Smooth muscle cell (in vitro differentiated cells): ENCODE data around the gene ALKBH1. TPM values are rescaled to one million over a fixed set of nuclear protein-coding genes. Genes with fewer than 3 reads are reported as not detected.

Source experiments
- DNase-seq: peaks from one replicate; lab custom pipeline; 2025; ENCODE audit not compliant: unreplicated experiment; lab: John Stamatoyannopoulos, UW
- H2AFZ ChIP-seq: fragments of 200-600 bp; sonication (generic); 2 replicates; pipeline ENCODE4 v1.6.0; 2016; ENCODE audit warnings: antibody characterized with exemption, low read depth, mild to moderate bottlenecking
- H3F3A ChIP-seq: fragments of 200-600 bp; sonication (generic); 2 replicates; pipeline ENCODE4 v1.6.0; 2017; ENCODE audit warnings: antibody characterized with exemption, low read depth
- H3K27ac ChIP-seq: fragments of 200-600 bp; sonication (generic); 2 replicates; pipeline ENCODE4 v1.5.1; 2016; ENCODE audit warnings: low read depth, mild to moderate bottlenecking
- H3K27me3 ChIP-seq: fragments of 200-600 bp; sonication (generic); 2 replicates; pipeline ENCODE4 v1.6.1; 2016; ENCODE audit warnings: low read depth, mild to moderate bottlenecking
- H3K36me3 ChIP-seq: fragments of 200-600 bp; sonication (generic); 2 replicates; pipeline ENCODE4 v1.5.1; 2016; ENCODE audit warnings: low read depth
- H3K4me1 ChIP-seq: fragments of 200-600 bp; sonication (generic); 2 replicates; pipeline ENCODE4 v1.5.1; 2016; ENCODE audit warnings: low read depth
- H3K4me2 ChIP-seq: fragments of 200-600 bp; sonication (generic); 2 replicates; pipeline ENCODE4 v1.6.0; 2016; ENCODE audit warnings: mild to moderate bottlenecking
- H3K4me3 ChIP-seq: fragments of 200-600 bp; sonication (generic); 2 replicates; pipeline ENCODE4 v1.5.1; 2016; ENCODE audit warnings: mild to moderate bottlenecking
- H3K79me2 ChIP-seq: fragments of 200-600 bp; sonication (generic); 2 replicates; pipeline ENCODE4 v1.6.0; 2016; ENCODE audit warnings: low read depth, mild to moderate bottlenecking
- H3K9ac ChIP-seq: fragments of 200-600 bp; sonication (generic); 2 replicates; pipeline ENCODE4 v1.6.0; 2016; ENCODE audit warnings: low read depth
- H3K9me3 ChIP-seq: fragments of 200-600 bp; sonication (generic); replicated peaks from 2 replicates; pipeline ENCODE4 v1.5.1; 2016; ENCODE audit warnings: low read depth
- H4K20me1 ChIP-seq: fragments of 200-600 bp; sonication (generic); 2 replicates; pipeline ENCODE4 v1.6.0; 2016; ENCODE audit warnings: low read depth
- CTCF ChIP-seq: fragments of 200-600 bp; sonication (generic); IDR thresholded peaks from 2 replicates; pipeline ENCODE4 v1.5.1; 2017; ENCODE audit warnings: borderline replicate concordance, mild to moderate bottlenecking, antibody characterized with exemption; ENCODE audit not compliant: insufficient read depth, poor library complexity, severe bottlenecking
- WGBS: methylation state at CpG from one replicate; pipeline ENCODE4 v1.1.7; 2016; ENCODE audit warnings: low lambda C conversion rate; 5-methylcytosine and 5-hydroxymethylcytosine counted together
- polyA plus RNA-seq: library from polyadenylated mRNA; unstranded; fragments of >200 nt; fragmentation: Nextera tagmentation; extraction: Ambion mirVana; gene quantifications from 2 replicates; pipeline ENCODE4 v1.2.1, GENCODE V29; 2016
- total RNA-seq: library from RNA; depleted of rRNA; stranded (reverse); fragments of >200 nt; gene quantifications from 2 replicates; pipeline ENCODE4 v1.2.3, GENCODE V29; 2014

Gene ALKBH1
- total and polyA plus RNA-seq, 2 experiments from 2014 or later = 11.3 to 15.0 TPM

GRCh38 chr14:77647853-77648252 is 60.0 kb downstream of the ALKBH1 start:
- no peaks in the 10 kb centered on the region for H3K4me1 ChIP-seq
- no peaks in the 10 kb centered on the region for H4K20me1 ChIP-seq
- 81% methylated on average over 2 of the region's 2 CpGs for WGBS
- H3K27me3 ChIP-seq = no peaks in the 10 kb centered on the region
- H3K9me3 ChIP-seq = no peaks in the 10 kb centered on the region
- H3K79me2 ChIP-seq = no peaks in the 10 kb centered on the region
- no peak for TF ChIP-seq CTCF
- no peaks in the 10 kb centered on the region for H3F3A ChIP-seq
- no peak overlapping the region for H3K27ac ChIP-seq
- H3K9ac ChIP-seq = no peak overlapping the region
- no peak overlapping the region for H3K4me3 ChIP-seq
- H3K4me2 ChIP-seq = no peak overlapping the region
- no peak overlapping the region for H2AFZ ChIP-seq
- no peaks in the 10 kb centered on the region for H3K36me3 ChIP-seq
- DNase-seq = no peak

- no peak for TF ChIP-seq CTCF
- Histone ChIP-seq H4K20me1 (no peaks in the 10 kb centered on the region), H3K36me3 (no peaks in the 10 kb centered on the region), H3K79me2 (no peaks in the 10 kb centered on the region), H3K4me3 (no peak overlapping the region), H3K27ac (no peak overlapping the region), H3K9me3 (no peaks in the 10 kb centered on the region), H2AFZ (no peak overlapping the region), H3K27me3 (no peaks in the 10 kb centered on the region), H3K9ac (no peak overlapping the region), H3K4me2 (no peak overlapping the region), H3K4me1 (no peaks in the 10 kb centered on the region), H3F3A (no peaks in the 10 kb centered on the region)
- 93% methylated on average over 4 of the region's 4 CpGs for WGBS
- no peak for DNase-seq
These were observed 60.9 kb downstream of the ALKBH1 start for GRCh38 chr14:77646907-77647306.

- no peak for DNase-seq
- no peak for TF ChIP-seq CTCF
- H3K36me3 ChIP-seq = no peaks in the 10 kb centered on the region
- no peaks in the 10 kb centered on the region for H3F3A ChIP-seq
- WGBS = 71% methylated on average over 15 of the region's 15 CpGs
- no peaks in the 10 kb centered on the region for H4K20me1 ChIP-seq
- no peak overlapping the region for H3K4me2 ChIP-seq
- H3K27me3 ChIP-seq = no peaks in the 10 kb centered on the region
- no peak overlapping the region for H3K4me3 ChIP-seq
- no peaks in the 10 kb centered on the region for H3K79me2 ChIP-seq
- no peaks in the 10 kb centered on the region for H3K4me1 ChIP-seq
- no peak overlapping the region for H2AFZ ChIP-seq
- no peak overlapping the region for H3K27ac ChIP-seq
- H3K9ac ChIP-seq = no peak overlapping the region
- H3K9me3 ChIP-seq = no peaks in the 10 kb centered on the region
These were observed 62.1 kb downstream of the ALKBH1 start for GRCh38 chr14:77645520-77646230.

- Histone ChIP-seq H3K4me2 (no peak overlapping the region), H3K4me1 (no peaks in the 10 kb centered on the region), H3K4me3 (no peak overlapping the region), H3K79me2 (no peaks in the 10 kb centered on the region), H3K36me3 (no peaks in the 10 kb centered on the region), H3K9me3 (no peaks in the 10 kb centered on the region), H4K20me1 (no peaks in the 10 kb centered on the region), H3F3A (no peaks in the 10 kb centered on the region), H3K9ac (no peak overlapping the region), H2AFZ (no peak overlapping the region), H3K27ac (no peak overlapping the region), H3K27me3 (no peaks in the 10 kb centered on the region)
- 93% methylated on average over 7 of the region's 7 CpGs for WGBS
- DNase-seq = no peak
- TF ChIP-seq CTCF = no peak
These were observed 65.4 kb downstream of the ALKBH1 start for GRCh38 chr14:77642407-77642806.
